AG04449 (cell line): ENCODE data around the gene CENPQ.

Experiments used
- CTCF ChIA-PET: fragments of 350-600 bp; formaldehyde crosslinking; extraction: SDS; loops from one replicate; lab custom pipeline; 2021; ENCODE audit warnings: antibody characterized with exemption; lab: Yijun Ruan, JAX
- POLR2A ChIA-PET: fragments of 400-600, 350-600 bp; formaldehyde crosslinking; extraction: SDS; loops from one replicate; lab custom pipeline; 2020; ENCODE audit warnings: antibody characterized with exemption, inconsistent platforms; lab: Yijun Ruan, JAX
- DNase-seq: peaks from one replicate; pipeline ENCODE4 v3.0.0-alpha.2; 2010; ENCODE audit warnings: low read depth, low spot score
- H3K4me3 ChIP-seq: 2 replicates; pipeline ENCODE4 v1.5.1; 2011; ENCODE audit warnings: low read depth, mild to moderate bottlenecking, control low read depth, low read length
- TF ChIP-seq, protein P1 (sequence below): IDR thresholded peaks from one replicate; pipeline ENCODE4 v1.5.1; 2011; ENCODE audit warnings: mild to moderate bottlenecking, moderate library complexity, low read length, control low read depth, inconsistent platforms; ENCODE audit not compliant: insufficient read depth; ENCODE audit errors: missing control alignments

Gene CENPQ

DNA sequence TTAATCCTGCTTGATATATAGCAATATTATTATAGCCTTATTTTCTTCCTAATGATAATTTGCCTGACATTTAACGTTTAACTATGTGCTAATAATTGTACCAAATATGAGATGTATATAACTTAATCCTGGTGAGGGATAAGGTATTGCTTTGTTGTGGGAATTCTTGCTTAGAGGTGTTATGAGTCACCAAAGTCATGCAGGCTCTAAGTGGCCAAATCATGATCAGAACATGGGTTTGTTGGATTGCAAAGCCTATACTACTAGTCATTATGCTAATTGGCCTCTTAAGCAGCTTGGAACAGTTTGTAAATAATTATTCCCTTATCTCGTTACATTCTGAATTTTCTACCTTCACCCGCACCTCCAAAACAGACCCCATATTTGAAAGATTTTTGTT, 65.4 kb downstream of the CENPQ start:
- ChIA-PET CTCF (interaction anchor here (1.0 kb wide), 1 partner anchor 9 kb away, joined by 3 read pairs; no protein-coding TSS in a partner anchor), POLR2A (no interaction called here)
- TF ChIP-seq, protein P1, sequence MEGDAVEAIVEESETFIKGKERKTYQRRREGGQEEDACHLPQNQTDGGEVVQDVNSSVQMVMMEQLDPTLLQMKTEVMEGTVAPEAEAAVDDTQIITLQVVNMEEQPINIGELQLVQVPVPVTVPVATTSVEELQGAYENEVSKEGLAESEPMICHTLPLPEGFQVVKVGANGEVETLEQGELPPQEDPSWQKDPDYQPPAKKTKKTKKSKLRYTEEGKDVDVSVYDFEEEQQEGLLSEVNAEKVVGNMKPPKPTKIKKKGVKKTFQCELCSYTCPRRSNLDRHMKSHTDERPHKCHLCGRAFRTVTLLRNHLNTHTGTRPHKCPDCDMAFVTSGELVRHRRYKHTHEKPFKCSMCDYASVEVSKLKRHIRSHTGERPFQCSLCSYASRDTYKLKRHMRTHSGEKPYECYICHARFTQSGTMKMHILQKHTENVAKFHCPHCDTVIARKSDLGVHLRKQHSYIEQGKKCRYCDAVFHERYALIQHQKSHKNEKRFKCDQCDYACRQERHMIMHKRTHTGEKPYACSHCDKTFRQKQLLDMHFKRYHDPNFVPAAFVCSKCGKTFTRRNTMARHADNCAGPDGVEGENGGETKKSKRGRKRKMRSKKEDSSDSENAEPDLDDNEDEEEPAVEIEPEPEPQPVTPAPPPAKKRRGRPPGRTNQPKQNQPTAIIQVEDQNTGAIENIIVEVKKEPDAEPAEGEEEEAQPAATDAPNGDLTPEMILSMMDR, result no peak
- H3K4me3 ChIP-seq, result no peak overlapping the region
- no peak for DNase-seq

DNA sequence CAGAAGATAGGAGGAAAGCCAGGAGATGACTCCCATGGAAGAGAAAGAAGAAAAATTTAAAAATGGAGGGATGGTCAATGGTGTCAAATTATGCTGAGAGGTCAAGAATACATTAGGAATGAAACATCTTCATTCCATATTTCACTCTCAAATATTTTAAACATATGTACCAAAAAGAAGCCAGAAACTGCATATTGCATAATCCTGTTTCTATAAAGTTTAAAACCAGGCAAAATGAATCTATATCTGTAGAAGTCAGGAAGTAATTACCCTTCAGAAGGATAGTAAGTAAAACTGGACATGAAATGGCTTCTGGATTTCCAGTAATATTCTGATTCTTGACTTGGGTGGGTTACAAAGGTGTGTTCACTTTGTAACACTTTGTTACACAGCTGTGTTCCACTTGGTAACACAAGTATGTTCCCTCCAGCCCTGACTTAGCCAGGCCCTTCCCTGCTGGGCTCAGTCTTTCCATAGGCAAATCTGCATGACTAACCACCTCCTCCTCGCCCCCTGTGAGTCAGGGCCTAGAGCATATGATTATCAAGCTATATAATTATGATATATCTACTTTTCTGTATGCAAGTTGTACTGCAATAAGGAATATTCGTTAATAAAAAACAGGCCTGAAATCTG, 67.1 kb downstream of the CENPQ start:
- ChIA-PET CTCF (interaction anchor here (1.6 to 3.6 kb wide), 5 partner anchors 12 to 320 kb away, joined by 4 to 70 read pairs (median 29); no protein-coding TSS in a partner anchor), POLR2A (no interaction called here)
- no peak for DNase-seq
- TF ChIP-seq, protein P1, result no peak
- H3K4me3 ChIP-seq, result no peak overlapping the region

DNA sequence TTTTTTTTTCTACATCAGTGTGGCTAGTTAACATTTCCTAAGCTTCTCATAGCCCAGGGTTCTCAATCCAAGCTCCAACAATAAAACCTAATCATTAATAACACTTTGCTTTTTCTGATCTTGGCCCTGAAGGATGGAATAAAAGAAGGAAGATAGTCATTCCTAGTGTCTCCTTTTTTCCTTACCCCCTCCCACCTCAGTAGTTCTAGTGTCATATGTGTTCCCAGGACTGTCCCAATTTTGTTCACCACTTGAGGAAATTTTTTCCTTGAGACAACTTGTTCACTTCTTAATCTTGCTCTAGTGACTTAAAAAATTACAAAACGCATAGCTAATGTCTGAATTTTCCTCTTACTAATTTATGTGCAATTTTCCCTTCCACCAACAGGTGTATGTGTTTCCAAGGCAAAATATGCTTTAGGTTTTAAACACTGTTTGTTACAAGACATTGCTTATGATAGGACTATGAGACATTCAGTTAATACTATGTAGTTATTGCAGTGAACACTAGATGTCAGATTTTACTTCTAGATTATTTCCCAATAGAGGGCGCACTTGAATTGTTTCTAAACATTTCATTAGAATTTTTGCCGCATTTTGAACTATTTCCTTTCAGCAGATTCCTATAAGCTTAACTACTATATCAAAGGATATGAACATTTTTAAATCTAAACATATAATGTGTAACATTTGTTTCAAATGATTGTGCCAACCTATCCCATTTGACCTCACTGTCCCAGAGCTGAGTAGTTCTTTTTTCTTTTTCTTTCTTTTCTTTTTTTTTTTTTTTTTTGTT, 68.8 kb downstream of the CENPQ start:
- TF ChIP-seq, protein P1, result peak; percentile 63
- no peak for DNase-seq
- ChIA-PET CTCF (interaction anchor here (0.6 to 3.6 kb wide), 24 partner anchors 9 to 351 kb away, joined by 3 to 70 read pairs (median 6); partner anchors contain the start of gene C6orf141), POLR2A (no interaction called here)
- no peak overlapping the region for H3K4me3 ChIP-seq

DNA sequence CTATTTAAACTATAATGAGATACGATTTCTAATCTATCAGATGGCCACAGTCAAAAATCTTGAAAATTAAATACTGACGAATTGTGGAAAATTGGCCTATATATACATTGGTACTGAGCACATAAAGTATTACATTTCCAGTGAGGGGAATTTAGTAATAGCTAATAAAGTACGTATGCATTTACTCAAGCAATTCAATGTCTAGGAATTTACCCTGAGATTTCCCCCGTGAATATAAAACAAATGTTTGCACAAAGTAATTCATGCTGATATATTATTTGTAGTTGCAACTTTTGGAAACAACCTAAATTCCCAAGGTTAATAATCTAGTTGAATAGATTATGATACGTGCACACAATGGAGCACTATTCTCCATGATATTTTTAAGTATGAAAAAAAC, 72.6 kb downstream of the CENPQ start:
- H3K4me3 ChIP-seq, result no peak overlapping the region
- POLR2A ChIA-PET, result no interaction called here
- no peak for DNase-seq
- TF ChIP-seq, protein P1, result no peak
- CTCF ChIA-PET, result interaction anchor here (1.0 to 1.9 kb wide), 5 partner anchors 10 to 314 kb away, joined by 3 to 14 read pairs (median 5); no protein-coding TSS in a partner anchor

DNA sequence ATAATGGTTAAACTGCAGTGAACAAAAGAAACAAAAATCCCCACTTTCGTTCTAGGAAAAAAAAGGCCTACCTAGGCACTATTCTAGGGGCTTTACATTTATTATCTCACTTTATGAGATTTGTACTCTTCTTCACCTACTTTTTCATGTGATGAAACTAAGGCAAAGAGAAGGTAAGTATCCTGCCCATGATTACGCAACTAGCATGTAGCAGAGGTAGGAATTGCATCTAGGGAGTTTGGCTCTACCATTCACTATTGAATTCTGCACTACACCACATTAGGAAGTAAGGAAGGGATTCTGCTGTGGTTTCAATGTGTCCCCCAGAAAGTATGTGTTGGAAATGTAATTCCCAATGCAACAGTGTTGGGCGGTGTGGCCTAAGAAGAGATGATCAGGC, 75.9 kb downstream of the CENPQ start:
- DNase-seq, result no peak
- CTCF ChIA-PET, result no interaction called here
- H3K4me3 ChIP-seq, result no peak overlapping the region
- POLR2A ChIA-PET, result no interaction called here
- TF ChIP-seq, protein P1, result no peak

DNA sequence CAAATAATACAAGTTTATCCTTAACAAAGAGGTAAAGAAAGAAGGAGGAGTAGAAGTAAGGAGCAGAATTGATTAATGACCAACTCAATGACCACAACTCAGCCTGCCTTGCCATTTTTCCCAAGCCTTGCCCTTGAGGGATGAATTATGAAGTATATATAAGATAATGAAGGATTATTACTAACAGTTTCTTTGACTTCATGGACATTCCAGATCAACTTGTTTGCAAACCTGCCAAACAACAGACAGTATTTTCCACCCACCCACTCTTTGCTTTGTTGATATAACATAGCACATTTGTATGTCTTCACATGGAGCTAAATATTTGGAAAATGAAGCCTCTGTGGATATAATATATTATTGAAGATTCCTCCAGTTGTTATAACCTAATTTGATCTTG, 77.4 kb downstream of the CENPQ start:
- no peak for DNase-seq
- TF ChIP-seq, protein P1, result no peak
- POLR2A ChIA-PET, result no interaction called here
- H3K4me3 ChIP-seq, result no peak overlapping the region
- CTCF ChIA-PET, result interaction anchor here (0.8 to 4.6 kb wide), 3 partner anchors 9 to 66 kb away, joined by 3 to 33 read pairs (median 8); no protein-coding TSS in a partner anchor
